Ishikawa (cell line): Measurements from ENCODE around the gene RADIL.

Source experiments
- CEBPB ChIP-seq: IDR thresholded peaks from 2 replicates; pipeline ENCODE4 v1.6.1; 2012
- CREB1 ChIP-seq: IDR thresholded peaks from 2 replicates; pipeline ENCODE4 v1.6.1; 2012; ENCODE audit warnings: low read depth
- EGR1 ChIP-seq: IDR thresholded peaks from 2 replicates; pipeline ENCODE4 v1.6.1; 2012
- EP300 ChIP-seq: IDR thresholded peaks from 2 replicates; pipeline ENCODE4 v1.6.1; 2012; ENCODE audit warnings: borderline replicate concordance
- FOXM1 ChIP-seq: IDR thresholded peaks from 2 replicates; pipeline ENCODE4 v1.6.1; 2012; ENCODE audit warnings: low read depth, borderline replicate concordance
- NFIC ChIP-seq: IDR thresholded peaks from 2 replicates; pipeline ENCODE4 v1.6.1; 2012
- RAD21 ChIP-seq: IDR thresholded peaks from 2 replicates; pipeline ENCODE4 v1.6.1; 2012; ENCODE audit warnings: low read depth
- TAF1 ChIP-seq: IDR thresholded peaks from 2 replicates; pipeline ENCODE4 v1.6.1; 2012; ENCODE audit warnings: low read depth, mild to moderate bottlenecking
- TCF12 ChIP-seq: IDR thresholded peaks from 2 replicates; pipeline ENCODE4 v1.6.1; 2012; ENCODE audit warnings: low read depth
- TEAD4 ChIP-seq: IDR thresholded peaks from 2 replicates; pipeline ENCODE4 v1.6.1; 2012
- YY1 ChIP-seq: IDR thresholded peaks from 2 replicates; pipeline ENCODE4 v1.6.1; 2012; ENCODE audit warnings: low read depth
- ZBTB7A ChIP-seq: IDR thresholded peaks from 2 replicates; pipeline ENCODE4 v1.6.1; 2012; ENCODE audit warnings: low read depth
- TF ChIP-seq, protein P1 (sequence below): IDR thresholded peaks from 2 replicates; pipeline ENCODE4 v1.6.1; 2012
- TF ChIP-seq, protein P2 (sequence below): IDR thresholded peaks from 2 replicates; pipeline ENCODE4 v1.6.1; 2012; ENCODE audit warnings: low read depth, mild to moderate bottlenecking
- TF ChIP-seq, protein P3 (sequence below): IDR thresholded peaks from 2 replicates; pipeline ENCODE4 v1.6.1; 2012

RADIL gene

DNA sequence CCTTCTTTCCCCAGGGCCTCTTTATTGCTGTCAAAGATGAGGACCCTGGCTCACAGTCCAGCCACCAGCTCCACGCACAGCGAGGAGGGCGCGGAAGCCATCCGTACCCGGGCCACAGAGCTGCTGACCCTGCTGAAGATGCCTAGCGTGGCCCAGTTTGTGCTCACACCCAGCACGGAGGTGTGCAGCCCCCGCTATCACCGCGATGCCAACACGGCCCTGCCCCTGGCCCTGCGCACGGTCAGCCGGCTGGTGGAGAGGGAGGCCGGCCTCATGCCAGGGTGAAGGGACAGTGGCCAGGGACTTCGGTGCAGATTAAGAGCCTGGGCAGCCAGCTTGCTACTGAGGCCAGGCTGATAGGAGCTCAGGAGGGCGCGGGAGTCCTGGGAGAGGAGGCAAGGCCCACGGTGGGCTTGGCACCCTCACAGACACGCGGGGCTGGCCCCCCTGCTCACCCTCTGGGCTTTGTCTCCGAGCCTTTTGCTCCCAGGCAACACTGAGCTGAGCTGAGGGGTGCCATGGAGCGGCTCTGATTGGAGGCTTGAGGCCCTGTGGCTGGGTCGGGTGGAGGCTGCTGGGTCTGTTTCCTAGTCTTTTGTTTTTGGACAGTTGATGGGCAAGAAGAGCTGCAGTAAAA is 92.3 kb downstream of the RADIL start:
- TF ChIP-seq TCF12: no peak
- no peak for TF ChIP-seq EP300
- no peak for TF ChIP-seq CEBPB
- no peak for TF ChIP-seq ZBTB7A
- no peak for TF ChIP-seq YY1

DNA sequence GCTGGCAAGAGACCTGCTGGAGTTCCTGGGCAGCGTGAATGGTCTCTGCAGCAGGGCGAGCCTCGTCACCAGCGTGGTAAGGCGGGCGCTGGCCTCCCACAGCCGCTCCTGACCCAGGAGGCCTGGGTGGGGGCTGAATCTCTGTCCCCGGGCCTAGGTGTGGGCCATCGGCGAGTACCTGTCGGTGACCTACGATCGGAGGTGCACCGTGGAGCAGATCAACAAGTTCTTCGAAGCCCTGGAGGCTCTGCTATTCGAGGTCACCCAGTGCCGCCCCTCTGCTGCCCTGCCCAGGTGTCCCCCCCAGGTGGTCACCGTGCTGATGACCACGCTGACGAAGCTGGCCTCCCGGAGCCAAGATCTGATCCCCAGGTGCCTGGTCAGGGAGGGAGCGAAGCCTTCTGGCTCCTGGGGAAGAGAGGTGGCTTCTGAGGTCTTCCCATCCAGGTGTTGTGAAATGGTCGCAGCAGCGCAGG is 93.0 kb downstream of the RADIL start:
- TF ChIP-seq RAD21 (no peak), FOXM1 (no peak)

DNA sequence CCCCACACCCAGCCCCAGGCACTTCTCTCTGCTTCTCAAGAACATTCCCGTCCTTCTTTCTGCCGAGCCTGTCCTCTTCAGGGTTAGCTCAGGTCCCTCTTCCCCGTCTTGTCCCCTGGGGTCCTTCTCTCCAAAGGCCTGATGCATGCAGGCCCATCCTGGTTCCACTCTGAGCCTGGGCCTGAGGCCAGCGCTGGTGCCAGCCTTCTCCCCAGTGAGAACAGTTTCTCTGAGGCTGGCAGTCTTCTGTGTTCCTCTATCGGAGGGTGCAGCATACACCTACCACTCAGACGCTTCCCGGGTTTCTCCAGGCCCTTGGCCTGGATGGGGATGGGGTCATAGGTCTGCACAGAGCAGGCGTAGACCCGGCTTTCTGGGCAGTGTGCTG is 93.4 kb downstream of the RADIL start:
- no peak for TF ChIP-seq TEAD4
- no peak for TF ChIP-seq CEBPB
- TF ChIP-seq EGR1: no peak
- TF ChIP-seq TCF12: no peak
- no peak for TF ChIP-seq RAD21
- TF ChIP-seq, protein P1, sequence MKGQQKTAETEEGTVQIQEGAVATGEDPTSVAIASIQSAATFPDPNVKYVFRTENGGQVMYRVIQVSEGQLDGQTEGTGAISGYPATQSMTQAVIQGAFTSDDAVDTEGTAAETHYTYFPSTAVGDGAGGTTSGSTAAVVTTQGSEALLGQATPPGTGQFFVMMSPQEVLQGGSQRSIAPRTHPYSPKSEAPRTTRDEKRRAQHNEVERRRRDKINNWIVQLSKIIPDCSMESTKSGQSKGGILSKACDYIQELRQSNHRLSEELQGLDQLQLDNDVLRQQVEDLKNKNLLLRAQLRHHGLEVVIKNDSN: no peak
- no peak for TF ChIP-seq CREB1
- no peak for TF ChIP-seq NFIC
- TF ChIP-seq, protein P2, sequence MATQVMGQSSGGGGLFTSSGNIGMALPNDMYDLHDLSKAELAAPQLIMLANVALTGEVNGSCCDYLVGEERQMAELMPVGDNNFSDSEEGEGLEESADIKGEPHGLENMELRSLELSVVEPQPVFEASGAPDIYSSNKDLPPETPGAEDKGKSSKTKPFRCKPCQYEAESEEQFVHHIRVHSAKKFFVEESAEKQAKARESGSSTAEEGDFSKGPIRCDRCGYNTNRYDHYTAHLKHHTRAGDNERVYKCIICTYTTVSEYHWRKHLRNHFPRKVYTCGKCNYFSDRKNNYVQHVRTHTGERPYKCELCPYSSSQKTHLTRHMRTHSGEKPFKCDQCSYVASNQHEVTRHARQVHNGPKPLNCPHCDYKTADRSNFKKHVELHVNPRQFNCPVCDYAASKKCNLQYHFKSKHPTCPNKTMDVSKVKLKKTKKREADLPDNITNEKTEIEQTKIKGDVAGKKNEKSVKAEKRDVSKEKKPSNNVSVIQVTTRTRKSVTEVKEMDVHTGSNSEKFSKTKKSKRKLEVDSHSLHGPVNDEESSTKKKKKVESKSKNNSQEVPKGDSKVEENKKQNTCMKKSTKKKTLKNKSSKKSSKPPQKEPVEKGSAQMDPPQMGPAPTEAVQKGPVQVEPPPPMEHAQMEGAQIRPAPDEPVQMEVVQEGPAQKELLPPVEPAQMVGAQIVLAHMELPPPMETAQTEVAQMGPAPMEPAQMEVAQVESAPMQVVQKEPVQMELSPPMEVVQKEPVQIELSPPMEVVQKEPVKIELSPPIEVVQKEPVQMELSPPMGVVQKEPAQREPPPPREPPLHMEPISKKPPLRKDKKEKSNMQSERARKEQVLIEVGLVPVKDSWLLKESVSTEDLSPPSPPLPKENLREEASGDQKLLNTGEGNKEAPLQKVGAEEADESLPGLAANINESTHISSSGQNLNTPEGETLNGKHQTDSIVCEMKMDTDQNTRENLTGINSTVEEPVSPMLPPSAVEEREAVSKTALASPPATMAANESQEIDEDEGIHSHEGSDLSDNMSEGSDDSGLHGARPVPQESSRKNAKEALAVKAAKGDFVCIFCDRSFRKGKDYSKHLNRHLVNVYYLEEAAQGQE: no peak
- TF ChIP-seq YY1: no peak
- no peak for TF ChIP-seq FOXM1

DNA sequence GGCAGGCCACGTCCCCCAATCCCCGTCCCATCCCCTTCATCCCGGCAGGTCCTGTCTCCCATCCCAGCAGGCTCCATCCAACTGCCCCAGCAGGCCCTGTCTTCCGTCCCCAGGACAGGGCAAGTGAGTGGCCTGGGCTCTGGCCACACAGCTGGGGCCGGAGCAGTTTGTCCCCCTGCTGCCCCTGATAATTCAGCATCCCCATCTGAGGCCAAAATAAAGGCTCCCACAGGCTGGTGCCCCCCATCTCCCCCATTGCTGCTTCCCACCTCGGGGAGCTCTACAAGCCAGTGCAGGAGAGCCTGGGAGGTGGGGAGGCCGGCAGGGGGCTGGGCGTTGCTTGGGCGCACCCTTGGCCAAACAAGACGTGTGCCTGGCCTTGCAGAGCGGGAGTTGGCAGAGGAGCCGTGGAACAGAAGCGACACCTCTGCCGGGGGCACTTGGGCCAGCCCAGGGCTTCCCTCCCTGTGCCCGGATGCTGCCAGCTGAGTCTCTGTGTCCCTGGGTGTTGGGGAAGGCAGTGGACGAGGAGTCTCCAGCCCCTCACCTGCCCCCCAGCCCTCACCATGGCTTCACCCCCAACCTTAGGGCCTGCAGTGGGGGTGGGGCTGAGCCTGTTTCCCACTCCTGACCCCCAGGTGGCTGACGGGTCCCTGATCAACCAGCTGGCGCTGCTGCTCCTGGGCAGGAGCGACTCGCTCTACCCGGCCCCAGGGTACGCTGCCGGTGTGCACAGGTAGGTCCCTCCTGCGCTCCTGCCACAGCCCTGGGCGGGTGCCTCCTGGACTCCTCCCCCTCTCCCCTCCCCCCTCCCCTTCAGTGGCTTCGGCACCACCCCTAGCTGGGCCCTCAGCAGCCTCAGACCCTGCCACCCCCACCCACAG is 94.1 kb downstream of the RADIL start:
- TF ChIP-seq NFIC: no peak
- TF ChIP-seq CEBPB: no peak
- no peak for TF ChIP-seq TAF1
- TF ChIP-seq TEAD4: no peak
- TF ChIP-seq EP300: no peak

DNA sequence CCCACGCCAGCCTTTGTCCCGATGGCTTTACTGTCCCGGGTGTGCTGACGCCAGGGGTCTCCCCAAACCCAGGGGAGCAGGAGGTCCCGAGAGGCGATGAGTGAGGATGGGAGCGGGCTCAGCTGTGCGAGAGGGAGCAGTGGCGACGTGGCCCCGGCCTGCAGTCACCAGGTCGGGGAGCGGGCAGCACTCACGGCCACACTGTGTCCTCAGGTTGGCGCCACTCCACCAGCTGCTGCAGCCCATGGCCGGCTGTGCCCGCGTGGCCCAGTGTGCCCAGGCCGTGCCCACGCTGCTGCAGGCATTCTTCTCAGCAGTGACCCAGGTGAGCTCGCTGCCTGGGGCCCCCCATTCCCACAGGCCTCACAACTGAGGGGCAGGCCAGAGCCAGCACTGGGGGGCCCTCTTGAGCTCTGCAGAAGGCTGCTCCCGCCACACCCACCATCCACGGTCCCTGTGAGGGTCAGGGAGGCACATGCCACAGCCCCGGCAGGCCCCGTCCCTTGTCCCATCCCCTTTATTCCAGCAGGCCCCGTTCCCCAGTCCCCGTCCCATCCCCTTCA is 94.8 kb downstream of the RADIL start:
- TF ChIP-seq CREB1 (no peak), CEBPB (no peak), ZBTB7A (no peak), TCF12 (no peak), FOXM1 (no peak), YY1 (no peak), RAD21 (no peak), TAF1 (no peak), EGR1 (no peak), NFIC (no peak)
- TF ChIP-seq, protein P3, sequence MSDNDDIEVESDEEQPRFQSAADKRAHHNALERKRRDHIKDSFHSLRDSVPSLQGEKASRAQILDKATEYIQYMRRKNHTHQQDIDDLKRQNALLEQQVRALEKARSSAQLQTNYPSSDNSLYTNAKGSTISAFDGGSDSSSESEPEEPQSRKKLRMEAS: no peak
- TF ChIP-seq, protein P2: no peak
- TF ChIP-seq, protein P1: no peak

DNA sequence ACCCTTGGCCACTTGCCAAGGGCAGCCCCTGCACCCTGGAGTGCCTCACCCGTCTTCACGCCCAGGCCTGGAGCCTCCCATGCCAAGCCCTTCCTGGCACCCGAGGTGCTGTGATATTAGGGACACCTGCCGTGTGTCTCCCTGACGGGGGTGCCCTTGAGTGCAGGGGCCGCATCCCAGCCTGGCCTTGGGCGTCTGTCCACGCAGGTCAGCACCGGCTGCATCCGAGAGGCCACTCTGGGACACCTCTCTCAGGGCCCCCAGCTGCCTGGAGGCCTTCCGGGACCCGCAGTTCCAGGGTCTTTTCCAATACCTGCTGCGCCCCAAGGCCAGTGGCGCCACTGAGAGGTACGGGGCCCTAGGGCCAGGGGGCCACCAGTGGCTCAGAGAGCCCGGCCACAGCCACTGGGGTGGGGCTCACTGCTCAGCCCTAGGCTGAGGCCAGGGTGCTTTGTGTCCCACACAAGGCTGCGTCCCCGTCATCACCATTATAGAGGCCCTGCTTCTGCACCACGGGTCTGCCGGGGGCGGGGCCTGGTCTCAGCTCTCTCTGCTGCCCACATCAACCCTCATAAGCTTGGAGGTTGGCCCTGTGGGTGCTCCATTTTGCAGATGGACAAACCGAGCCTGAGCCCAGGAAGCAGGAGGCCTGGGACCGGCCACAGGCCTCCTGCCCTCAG is 95.4 kb downstream of the RADIL start:
- TF ChIP-seq, protein P3: no peak
- no peak for TF ChIP-seq NFIC
- no peak for TF ChIP-seq CREB1
- no peak for TF ChIP-seq EP300
- TF ChIP-seq, protein P2: no peak
- no peak for TF ChIP-seq RAD21
- TF ChIP-seq TAF1: no peak
- TF ChIP-seq TCF12: no peak
- no peak for TF ChIP-seq CEBPB
